Lung (tissue), 12 donors: ENCODE data around the gene SP4. TPM values are rescaled to one million over a fixed set of nuclear protein-coding genes. Genes with fewer than 3 reads are reported as not detected.
A peak's percentile ranks its signal among the peaks of the same experiment; 100 is the strongest.

Experiments used
- ATAC-seq: fragments of 200-7000 bp; cut with Tn5 transposase; one replicate; pipeline ENCODE4 v1.9.1; 2020; ENCODE audit warnings: moderate number of reproducible peaks; ENCODE audit not compliant: insufficient read depth, low FRiP score
- DNase-seq, 3 donors: peaks; one replicate each; pipeline ENCODE4 v3.0.0-alpha.2; 2013 to 2017
- H3K27ac ChIP-seq, 2 donors: one replicate each; pipeline ENCODE4 v1.5.1; 2013; ENCODE audit warnings: mild to moderate bottlenecking in 2 of 2, moderate library complexity in 2 of 2, control low read depth in 1 of 2, inconsistent platforms in 1 of 2, low read depth in 1 of 2, low read length in 1 of 2
- H3K27me3 ChIP-seq, 3 donors: one replicate each; pipeline ENCODE4 v1.5.1; 2013; ENCODE audit warnings: low read length in 2 of 3; ENCODE audit not compliant: control insufficient read depth in 3 of 3, insufficient read depth in 3 of 3
- H3K36me3 ChIP-seq, 4 donors: one replicate each; pipeline ENCODE4 v1.5.1; 2013; ENCODE audit warnings: low read length in 4 of 4, mild to moderate bottlenecking in 1 of 4, moderate library complexity in 1 of 4; ENCODE audit not compliant: control insufficient read depth in 4 of 4, insufficient read depth in 4 of 4
- H3K4me1 ChIP-seq, 5 donors: one replicate each; pipeline ENCODE4 v1.5.1; 2013; ENCODE audit warnings: low read length in 5 of 5, mild to moderate bottlenecking in 2 of 5, moderate library complexity in 1 of 5; ENCODE audit not compliant: control insufficient read depth in 5 of 5, insufficient read depth in 5 of 5
- H3K4me3 ChIP-seq: one replicate; pipeline ENCODE4 v1.5.1; 2013; ENCODE audit warnings: mild to moderate bottlenecking, control low read depth, moderate library complexity
- H3K9ac ChIP-seq, 2 donors: one replicate each; pipeline ENCODE4 v1.5.1; 2013; ENCODE audit warnings: low read length in 2 of 2, control low read depth in 1 of 2; ENCODE audit not compliant: insufficient read depth in 1 of 2
- H3K9me3 ChIP-seq, 4 donors: one replicate each; pipeline ENCODE4 v1.5.1; 2013; ENCODE audit warnings: low read length in 3 of 4, mild to moderate bottlenecking in 1 of 4, moderate library complexity in 1 of 4; ENCODE audit not compliant: control insufficient read depth in 4 of 4, insufficient read depth in 3 of 4
- CTCF ChIP-seq: IDR thresholded peaks from 2 replicates; pipeline ENCODE4 v1.5.1; 2012; ENCODE audit warnings: mild to moderate bottlenecking; ENCODE audit errors: control extremely low read depth, extremely low read depth
- WGBS, 2 donors: extraction: QIAGEN DNeasy Blood & Tissue Kit; methylation state at CpG; one replicate each; pipeline ENCODE4 v1.1.7; 2013; 5-methylcytosine and 5-hydroxymethylcytosine counted together
- polyA plus RNA-seq, 2 donors: library from polyadenylated mRNA; stranded (reverse); fragments of 200-250 nt; gene quantifications; one replicate each; pipeline ENCODE4 v1.2.1, GENCODE V29; 2013
- total RNA-seq, 2 donors: library from RNA; depleted of rRNA in 1 of 2; stranded (reverse); fragments of >200 nt in 1 of 2; gene quantifications; one replicate each; pipeline ENCODE4 v1.2.1, GENCODE V29; 2014 to 2021
- donor health status: control.
- donor health status: control.
- donor health status: Bipolar disorder and iron deficiency.
- donor health status: healthy.
- donor health status: DM: yes; HTN: yes; CAD: no.

SP4 gene
- total and polyA plus RNA-seq, 4 donors, result 1.5 to 16.6 (median 4.1) TPM

- Histone ChIP-seq H3K27ac (no peak overlapping the region), H3K4me1 (peaks cover 0 to 12% (median 6%) of the 10 kb centered on the region in 5 donors), H3K4me3 (no peak overlapping the region), H3K27me3 (peaks cover 3 to 48% (median 43%) of the 10 kb centered on the region in 3 donors), H3K9ac (no peak overlapping the region), H3K36me3 (no peaks in the 10 kb centered on the region), H3K9me3 (no peaks in the 10 kb centered on the region)
- 72 to 81% methylated on average over 3 of the region's 3 CpGs for WGBS, 2 donors
- TF ChIP-seq CTCF, result no peak
- ATAC-seq (no peak), DNase-seq (no peak)
Observed at GRCh38 chr7:21538936-21539495, 111.1 kb downstream of the SP4 start.

- peaks cover 0 to 24% (median 6%) of the 10 kb centered on the region in 5 donors for H3K4me1 ChIP-seq
- DNase-seq (peak; percentile 34 to 62 (median 61)), ATAC-seq (peak; percentile 92)
- H3K9ac ChIP-seq, result no peak within 1 kb of the TSS
- no peak within 1 kb of the TSS for H3K27ac ChIP-seq
- no peaks in the 10 kb centered on the region for H3K9me3 ChIP-seq
- peaks cover 3 to 67% (median 57%) of the 10 kb centered on the region in 3 donors for H3K27me3 ChIP-seq
- peak within 1 kb of the TSS; percentile 27 for H3K4me3 ChIP-seq
- TF ChIP-seq CTCF, result no peak
- H3K36me3 ChIP-seq, result no peaks in the 10 kb centered on the region
- WGBS, 2 donors, result 0 to 1% methylated on average over 57 to 66 of the region's 66 CpGs
Observed at GRCh38 chr7:21542891-21543527, 115.1 kb downstream of the SP4 start, which contains the start of gene DNAH11. Gene DNAH11 (plus strand): TSS chr7:21543039. CDS start chr7:21543246, 207 bp downstream.

GRCh38 chr7:21543528-21544302 lies 115.8 kb downstream of the SP4 start:
- Histone ChIP-seq H3K9me3 (no peaks in the 10 kb centered on the region), H3K27ac (no peak overlapping the region), H3K36me3 (no peaks in the 10 kb centered on the region), H3K4me3 (peak overlapping the region; percentile 27), H3K9ac (no peak overlapping the region), H3K4me1 (peaks cover 0 to 24% (median 6%) of the 10 kb centered on the region in 5 donors), H3K27me3 (peaks cover 3 to 66% (median 57%) of the 10 kb centered on the region in 3 donors)
- DNase-seq (peak; percentile 38 to 72 (median 59)), ATAC-seq (peak; percentile 25)
- 8% methylated on average over 31 of the region's 31 CpGs for WGBS, 2 donors
- TF ChIP-seq CTCF, result no peak
